HG03342 (cell line): ENCODE results near the gene CNEP1R1.
"Not testable (repeated sequence)": the region's sequence is repeated elsewhere in the genome, so short reads cannot be mapped to it uniquely, and the experiment has no call there.

ENCODE experiments used
- ATAC-seq: cut with Tn5 transposase; IDR thresholded peaks from one replicate; pipeline ENCODE4 v1.9.1; 2021; ENCODE audit warnings: mild to moderate bottlenecking, moderate library complexity; ENCODE audit not compliant: unreplicated experiment

Gene CNEP1R1

GRCh38 chr16:50024684-50025536 is at the start of gene CNEP1R1:
CNEP1R1 (plus strand) TSS chr16:50025225; CDS start chr16:50025316, 91 bp downstream.
- ATAC-seq: peak; percentile 99

GRCh38 chr16:49977427-49977826 is 47.6 kb upstream of the CNEP1R1 start:
- ATAC-seq: no peak

- ATAC-seq: no peak
Observed at GRCh38 chr16:49978569-49979326, 46.3 kb upstream of the CNEP1R1 start.

GRCh38 chr16:49980166-49980565 is 44.9 kb upstream of the CNEP1R1 start:
- no peak for ATAC-seq

- ATAC-seq: no peak
Observed at GRCh38 chr16:49986351-49987124, 38.5 kb upstream of the CNEP1R1 start.

- no peak for ATAC-seq
Observed at GRCh38 chr16:49987381-49987780, 37.6 kb upstream of the CNEP1R1 start.

GRCh38 chr16:49992825-49993224 is 32.2 kb upstream of the CNEP1R1 start:
- no peak for ATAC-seq

GRCh38 chr16:49993579-49993978 is 31.4 kb upstream of the CNEP1R1 start:
- ATAC-seq: no peak

GRCh38 chr16:49994006-49994405 is 31.0 kb upstream of the CNEP1R1 start:
- ATAC-seq: no peak

- ATAC-seq: no peak
Observed at GRCh38 chr16:49995720-49996119, 29.3 kb upstream of the CNEP1R1 start.

GRCh38 chr16:49997721-49998251 is 27.2 kb upstream of the CNEP1R1 start:
- ATAC-seq: no peak

- ATAC-seq: no peak
Observed at GRCh38 chr16:49998991-49999390, 26.0 kb upstream of the CNEP1R1 start.

- no peak for ATAC-seq
Observed at GRCh38 chr16:50001144-50001543, 23.9 kb upstream of the CNEP1R1 start.

GRCh38 chr16:50002190-50002589 is 22.8 kb upstream of the CNEP1R1 start:
- no peak for ATAC-seq

GRCh38 chr16:50004239-50004638 is 20.8 kb upstream of the CNEP1R1 start:
- no peak for ATAC-seq

GRCh38 chr16:50006964-50007363 is 18.1 kb upstream of the CNEP1R1 start:
- ATAC-seq: no peak

- ATAC-seq: no peak
Observed at GRCh38 chr16:50007744-50008143, 17.3 kb upstream of the CNEP1R1 start.

- no peak for ATAC-seq
Observed at GRCh38 chr16:50010212-50010611, 14.8 kb upstream of the CNEP1R1 start.

- no peak for ATAC-seq
Observed at GRCh38 chr16:50011707-50012106, 13.3 kb upstream of the CNEP1R1 start.

GRCh38 chr16:50012182-50012581 is 12.8 kb upstream of the CNEP1R1 start:
- no peak for ATAC-seq

- not testable (repeated sequence) for ATAC-seq
Observed at GRCh38 chr16:50014211-50014610, 10.8 kb upstream of the CNEP1R1 start.
